Activated CD4-positive, alpha-beta T cell treated with anti-CD3 and anti-CD28 coated beads, Interleukin-2, amount 50 U/mL, for 4 hours (primary cell): ENCODE data around the gene PAX5.

Experiments
- DNase-seq, 2 experiments: peaks; one replicate each; pipeline ENCODE4 v3.0.0-alpha.2; 2020

The PAX5 gene

DNA sequence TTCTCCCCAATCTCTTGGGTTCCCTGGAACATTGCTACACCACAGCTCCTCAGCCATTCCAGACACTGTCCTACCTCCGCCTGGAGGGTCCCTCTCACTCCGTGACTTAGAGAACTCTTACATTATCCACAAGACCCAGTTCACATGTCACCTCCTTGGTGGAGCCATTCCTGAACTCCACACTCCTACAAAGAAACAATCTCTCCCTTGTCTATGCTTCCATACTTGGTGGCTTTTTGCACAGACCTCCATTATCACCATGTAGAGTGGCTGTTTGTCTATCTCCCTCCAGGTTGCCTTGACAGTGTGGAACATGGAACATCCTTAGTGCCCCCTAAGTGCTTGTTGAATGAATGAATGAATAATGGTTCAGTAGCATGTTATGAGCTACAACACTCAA, 105.9 kb downstream of the PAX5 start:
- no peak for DNase-seq

DNA sequence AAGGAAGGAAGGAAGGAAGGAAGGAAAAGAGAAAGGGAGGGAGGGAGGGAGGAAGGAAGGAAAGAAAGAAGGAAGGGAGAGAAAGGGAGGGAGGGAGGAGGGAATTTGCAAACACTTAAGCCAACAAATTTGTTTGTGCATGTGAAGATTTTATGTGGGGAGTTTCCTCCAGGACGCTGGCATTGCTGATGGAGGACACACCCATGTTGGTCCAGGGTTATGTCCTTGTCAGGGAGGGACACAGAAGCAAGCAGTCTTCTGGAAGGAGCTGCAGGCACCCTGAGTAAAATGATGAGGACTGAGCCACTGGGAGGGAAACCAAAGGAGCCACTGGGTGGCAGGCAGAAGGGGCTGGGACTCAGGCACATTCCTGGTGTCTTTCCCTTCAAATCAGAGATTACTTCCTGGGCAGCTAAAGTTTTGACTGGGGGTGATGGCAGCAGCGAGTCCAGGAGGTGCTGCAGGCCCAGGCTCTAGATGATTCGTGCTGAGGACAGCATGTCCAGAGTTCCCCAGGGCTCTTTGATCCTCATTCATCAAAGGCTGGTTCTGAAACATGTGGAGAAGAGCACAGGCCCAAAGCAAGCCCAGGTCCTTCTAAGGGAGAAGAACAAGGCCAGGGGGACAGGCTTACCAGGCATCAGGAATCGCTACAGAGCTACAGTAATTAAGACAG, 109.2 kb downstream of the PAX5 start:
- DNase-seq: no peak

DNA sequence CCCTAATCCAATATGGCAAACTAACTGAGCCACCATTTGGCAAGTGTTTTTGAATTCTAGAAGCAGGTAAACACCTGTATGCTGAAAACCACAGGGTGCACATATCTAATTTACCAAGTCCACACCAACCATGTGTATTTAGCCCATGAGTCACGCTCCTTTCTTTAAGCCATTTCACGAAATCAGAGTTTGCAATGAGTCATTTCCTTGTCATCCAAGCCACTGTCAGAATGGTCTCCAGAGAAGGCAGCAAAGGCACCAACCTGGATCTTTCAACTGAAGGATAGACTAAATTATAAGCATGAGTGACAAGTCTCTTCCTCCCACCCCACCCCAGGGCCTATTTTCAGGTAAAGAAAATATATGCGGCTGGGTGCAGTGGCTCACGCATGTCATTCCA, 110.0 kb downstream of the PAX5 start:
- no peak for DNase-seq

DNA sequence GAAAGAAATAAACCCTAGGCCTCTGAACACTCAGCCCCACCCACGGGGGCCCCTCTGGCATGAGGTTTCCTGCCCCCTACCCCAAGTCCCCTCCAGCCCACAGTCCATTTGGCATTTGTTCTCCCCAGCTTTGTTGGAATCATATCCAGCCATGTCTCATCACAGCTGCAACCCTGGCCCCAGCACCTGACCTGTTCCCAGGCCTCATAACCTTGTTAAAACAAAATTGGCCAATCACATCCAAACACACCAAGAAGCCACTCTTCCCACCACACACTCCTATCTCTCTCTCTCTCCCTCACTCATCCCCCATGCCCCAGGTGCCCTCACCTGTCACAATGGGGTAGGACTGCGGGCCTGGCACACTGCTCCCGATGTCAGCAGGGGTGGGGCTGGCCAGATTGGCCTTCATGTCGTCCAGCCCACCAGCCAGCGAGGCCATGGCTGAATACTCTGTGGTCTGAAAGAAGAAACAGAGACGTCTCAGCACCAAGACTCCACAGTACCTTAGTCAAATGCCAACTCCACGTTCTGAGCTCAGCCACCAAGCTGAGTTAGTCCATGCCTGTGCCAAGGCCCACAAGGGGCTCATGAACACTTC, 110.9 kb downstream of the PAX5 start:
- no peak for DNase-seq

DNA sequence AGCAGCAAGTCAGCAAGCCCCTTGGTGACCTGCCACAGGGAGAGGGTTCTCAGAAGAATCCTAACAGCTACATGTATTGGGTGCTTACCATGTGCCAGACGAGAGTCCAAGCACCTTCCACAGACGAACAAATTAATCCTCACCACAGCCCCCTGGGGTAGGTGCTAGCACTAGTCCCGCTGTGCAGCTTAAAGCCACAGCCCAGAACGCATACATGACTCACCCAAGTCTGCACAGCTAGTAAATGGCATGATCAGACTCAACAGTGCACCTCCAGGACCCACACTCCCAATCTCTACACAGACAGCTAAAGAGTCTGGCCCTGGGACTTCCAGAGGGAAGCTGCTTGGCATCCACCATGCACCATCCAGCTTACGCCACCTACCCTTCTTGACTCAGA, 111.5 kb downstream of the PAX5 start:
- no peak for DNase-seq

DNA sequence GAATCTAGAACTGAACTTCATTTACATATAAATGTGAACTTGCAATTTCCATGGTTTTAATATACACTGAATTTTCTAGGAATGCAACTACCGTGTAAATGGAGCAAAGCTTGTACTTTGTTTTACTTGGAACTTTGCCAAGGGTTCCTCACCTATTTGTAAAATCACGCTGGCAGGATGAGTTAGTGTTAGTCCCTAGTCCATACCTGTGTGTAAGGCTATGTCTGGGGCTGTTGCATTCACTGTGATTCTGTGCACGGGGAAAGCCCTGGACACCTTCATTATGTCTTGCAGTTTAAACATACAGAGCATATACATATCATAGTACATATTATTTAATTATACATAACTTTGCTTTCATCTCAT, 119.9 kb downstream of the PAX5 start:
- no peak for DNase-seq

DNA sequence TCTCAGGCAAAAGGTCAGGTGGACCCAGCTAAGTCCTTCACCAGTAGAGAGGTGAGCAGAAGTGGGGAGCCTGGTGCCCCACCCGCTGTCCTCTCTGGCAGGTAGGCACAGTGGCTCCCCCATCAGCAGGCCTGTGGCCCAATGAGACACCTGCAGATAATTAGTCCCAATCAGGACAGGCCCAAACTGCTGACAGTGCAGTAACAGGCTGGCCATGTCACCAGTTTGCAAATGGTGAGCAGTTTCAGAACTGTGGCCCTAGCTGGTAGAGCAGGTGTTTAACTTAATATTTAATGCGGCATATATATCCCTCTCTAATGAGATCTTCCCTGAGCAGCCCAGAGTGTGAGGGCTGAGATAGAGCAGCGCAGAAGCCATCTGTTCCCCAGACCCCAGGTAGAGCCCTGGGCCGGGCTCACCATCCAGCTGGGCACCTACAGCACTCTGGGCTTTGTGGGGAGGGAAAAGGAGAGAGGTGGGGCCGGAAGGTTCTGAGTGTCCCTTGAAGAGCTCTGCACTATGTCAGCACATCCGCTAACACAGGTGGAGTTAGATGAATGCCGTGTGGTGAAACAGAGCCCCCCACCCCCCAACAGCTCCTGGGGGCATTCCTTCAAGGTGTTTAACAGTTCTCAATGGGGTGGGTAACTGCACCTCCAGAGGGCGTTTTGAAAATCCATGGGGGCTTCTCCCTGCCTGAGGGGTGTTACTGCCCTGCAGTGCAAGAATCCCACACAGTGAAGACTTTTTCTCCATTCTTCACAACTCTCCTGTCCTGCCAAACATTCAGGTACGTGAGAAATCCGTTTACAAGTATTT, 120.5 kb downstream of the PAX5 start:
- DNase-seq: no peak

DNA sequence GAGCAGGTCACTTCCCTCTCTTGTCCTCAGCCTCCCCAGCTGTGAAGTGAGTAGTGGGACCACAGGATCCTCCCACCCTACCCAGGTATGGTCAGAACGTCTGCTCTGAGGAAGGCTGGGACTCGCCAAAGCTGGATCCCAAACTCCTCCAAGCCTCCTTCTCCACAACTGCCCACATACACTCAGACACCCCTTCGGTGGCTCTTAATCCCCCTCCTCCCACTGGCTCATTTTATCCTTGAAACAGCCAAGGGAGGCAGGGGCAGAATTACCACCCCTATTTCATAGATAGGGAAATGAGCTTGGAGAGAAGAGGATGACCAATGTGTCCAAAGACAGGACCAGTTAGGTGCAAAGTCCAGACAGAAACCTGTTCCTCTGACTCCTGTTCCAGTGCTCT, 121.4 kb downstream of the PAX5 start:
- no peak for DNase-seq

DNA sequence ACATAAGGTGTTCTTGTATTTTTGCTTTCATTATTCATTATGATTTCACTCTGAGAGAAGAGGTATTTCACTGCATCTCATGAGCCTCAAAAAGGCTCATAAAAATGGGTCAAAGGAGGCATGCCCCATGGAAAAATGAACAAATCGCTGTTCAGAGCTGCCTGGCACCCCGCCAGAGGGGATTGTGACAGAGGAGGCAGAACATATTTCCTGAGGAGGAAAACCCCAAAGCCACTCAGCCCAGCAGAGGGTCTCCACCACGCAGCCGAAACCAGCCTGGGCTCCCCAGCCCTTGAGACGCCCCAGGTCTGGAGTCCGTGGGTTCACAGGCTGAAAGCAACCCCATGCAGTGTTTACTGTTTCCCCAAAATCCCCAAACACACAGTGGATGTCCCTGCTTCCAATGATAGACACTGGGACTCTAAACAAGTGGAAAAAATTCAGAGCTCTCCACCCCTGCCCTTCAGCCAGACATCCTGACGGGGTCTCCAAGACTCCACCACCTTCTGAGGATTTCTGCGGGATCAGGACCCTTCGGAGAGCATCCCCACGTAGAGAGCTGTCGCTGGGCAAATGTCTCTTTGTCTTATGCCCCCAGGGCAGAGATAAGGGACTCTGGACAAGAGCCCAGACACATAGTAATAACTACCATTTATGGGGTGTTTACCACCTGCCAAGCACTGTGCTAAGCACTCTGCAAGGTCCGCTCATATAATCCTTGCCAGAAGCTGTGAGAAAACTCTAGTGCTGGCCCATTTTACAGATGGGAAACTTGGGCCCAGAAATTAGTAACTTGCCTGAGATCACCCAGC, 122.3 kb downstream of the PAX5 start:
- no peak for DNase-seq

DNA sequence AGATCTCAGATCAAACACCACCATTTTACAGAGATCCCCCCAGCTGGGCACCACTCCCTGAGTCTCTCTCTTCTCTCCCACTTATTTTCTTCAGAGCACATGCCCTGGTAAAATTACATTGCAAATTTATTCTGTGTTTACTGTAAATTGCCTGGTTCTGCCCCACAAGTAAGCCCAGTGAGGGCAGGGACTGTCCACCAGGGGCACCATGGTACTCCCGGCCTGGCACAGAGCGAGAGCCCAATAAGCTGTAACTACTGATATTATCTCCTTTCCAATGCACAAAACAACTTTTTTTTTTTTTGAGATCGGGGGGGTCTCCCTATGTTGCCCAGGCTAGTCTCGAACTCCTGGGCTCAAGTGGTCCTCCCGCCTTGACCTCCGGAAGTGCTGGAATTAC, 123.0 kb downstream of the PAX5 start:
- DNase-seq: no peak

DNA sequence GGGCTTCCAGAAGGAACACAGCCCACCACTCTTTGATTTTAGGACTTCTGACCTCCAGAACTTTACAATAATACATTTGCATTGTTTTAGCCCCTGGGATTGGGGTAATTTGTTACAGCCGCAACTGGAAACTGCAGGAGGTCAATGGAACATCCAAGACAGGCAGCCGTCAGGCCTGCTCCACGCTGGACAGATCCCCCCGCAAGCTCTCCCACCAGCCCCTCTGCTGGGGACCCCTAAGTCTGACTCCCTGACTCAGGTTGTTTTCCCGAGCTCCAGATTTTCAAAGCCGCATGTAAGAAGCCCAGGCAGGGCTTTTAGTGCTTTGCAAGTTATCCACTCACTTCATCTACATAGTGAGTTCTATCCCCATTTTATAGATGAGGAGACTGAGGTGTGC, 127.6 kb downstream of the PAX5 start:
- no peak for DNase-seq

DNA sequence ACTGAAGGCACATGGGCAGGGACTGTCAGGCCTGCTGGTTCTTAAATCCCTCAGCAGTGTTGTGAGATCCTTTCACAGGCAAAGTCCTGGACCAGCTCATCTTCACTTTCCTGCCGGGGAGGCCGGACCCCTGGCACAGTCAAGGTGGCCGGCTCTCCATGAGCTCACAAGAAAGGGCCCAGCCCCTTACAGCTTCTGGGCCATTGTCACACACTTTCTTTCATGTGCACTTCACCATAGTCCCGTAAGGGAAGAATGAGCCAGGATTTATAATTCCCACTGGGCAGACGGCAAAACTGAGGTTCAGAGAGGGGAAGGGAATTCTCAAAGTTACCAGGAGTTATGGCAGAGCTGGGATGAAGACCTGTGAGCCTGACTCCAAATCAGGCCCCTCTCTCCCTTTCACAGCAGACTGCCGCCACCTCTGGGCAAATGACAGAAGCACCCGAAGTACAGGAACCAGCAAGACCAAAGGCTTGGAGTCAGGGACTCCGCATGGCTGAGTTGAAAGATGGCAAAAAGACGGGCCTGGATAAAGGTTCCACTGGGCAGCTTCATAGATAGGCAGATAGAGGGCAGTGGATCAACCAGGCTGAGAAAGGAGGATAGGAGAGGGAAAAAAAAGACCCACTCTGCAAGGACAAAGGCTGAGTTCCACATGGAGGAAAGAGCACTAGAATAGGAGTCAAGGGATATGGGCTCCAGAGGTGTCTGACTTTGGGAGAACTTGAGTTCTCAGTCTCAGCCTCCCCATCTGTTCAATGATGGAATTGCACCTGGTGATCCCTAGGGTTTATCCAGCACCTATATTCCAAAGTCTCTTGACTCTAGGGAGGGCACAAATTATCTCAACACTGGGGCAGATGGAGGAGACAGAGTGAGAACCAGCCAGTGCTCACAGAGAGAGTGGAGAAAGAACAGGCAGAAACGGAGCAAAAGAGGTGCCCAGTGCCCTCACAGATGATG, 128.7 kb downstream of the PAX5 start:
- no peak for DNase-seq

DNA sequence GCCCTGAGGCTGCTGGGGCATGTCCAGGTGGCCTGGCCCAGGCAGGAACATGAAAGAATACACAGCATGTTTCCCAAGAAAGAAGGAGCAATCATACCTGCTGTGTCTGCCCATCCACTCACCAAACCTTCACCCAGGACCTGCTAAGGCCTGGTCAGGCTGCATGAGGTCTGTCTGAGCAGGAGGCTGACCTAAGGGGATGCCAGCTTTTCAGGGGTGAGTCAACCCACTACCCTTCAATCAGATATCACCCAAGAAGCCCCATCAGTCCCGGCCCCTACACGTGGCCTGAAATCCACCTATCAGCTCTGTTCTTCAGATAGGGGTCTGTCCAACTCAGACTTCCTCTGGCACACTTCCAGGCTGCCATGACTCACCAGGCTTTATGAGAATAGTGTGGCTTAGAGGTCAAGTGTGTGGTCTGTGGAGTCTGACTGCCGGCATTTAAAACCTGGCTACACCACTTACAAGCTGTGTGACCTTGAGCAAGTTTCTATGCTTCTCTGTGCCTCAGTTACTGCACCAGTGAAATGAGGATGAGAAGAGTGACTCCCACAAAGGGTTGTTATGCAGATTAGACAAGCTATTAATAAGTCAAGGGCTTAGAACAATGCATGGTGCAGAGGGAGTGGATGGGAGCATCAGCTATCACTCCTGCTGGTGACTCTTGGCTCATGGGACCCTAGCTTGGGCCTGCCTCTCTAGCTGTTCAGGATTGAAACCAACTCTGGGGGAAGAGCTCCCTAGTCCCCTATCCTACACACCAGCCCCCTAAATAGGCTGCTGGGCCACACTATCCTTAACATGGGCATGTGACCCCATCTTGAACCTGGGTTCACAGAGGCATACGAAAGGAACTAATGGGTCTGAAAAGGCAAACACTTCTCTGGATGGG, 130.3 kb downstream of the PAX5 start:
- no peak for DNase-seq

DNA sequence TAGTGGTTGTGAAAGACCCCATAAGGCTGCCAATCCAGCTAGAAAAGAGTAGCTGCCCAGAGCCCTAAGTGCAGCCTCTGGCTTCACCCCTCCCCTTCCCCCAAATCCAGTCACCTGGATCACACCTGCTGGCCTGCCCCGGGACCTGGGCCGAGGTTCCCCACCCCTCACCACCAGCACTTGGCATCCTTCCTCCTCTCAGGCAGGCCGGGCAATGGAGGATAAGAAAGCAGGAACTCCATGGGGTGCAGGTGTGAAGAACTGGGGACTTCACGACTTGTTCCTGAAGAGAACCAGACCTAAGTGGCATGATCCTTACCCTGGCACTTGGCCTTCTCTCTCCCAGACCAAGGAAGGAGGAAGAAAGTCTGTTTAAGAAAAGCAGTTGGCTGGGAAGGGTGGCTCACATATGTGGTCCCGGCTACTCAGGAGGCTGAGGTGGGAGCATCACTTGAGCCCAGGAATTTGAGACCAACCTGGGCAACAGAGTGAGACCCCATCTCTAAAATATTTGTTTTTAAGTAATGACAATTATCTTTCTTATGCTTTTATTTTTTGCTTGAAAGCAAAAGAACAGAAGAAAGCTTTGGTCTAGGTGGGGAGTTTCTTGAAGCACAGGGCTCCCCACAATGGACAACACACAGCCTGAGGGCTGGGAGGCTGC, 131.1 kb downstream of the PAX5 start:
- DNase-seq: no peak

DNA sequence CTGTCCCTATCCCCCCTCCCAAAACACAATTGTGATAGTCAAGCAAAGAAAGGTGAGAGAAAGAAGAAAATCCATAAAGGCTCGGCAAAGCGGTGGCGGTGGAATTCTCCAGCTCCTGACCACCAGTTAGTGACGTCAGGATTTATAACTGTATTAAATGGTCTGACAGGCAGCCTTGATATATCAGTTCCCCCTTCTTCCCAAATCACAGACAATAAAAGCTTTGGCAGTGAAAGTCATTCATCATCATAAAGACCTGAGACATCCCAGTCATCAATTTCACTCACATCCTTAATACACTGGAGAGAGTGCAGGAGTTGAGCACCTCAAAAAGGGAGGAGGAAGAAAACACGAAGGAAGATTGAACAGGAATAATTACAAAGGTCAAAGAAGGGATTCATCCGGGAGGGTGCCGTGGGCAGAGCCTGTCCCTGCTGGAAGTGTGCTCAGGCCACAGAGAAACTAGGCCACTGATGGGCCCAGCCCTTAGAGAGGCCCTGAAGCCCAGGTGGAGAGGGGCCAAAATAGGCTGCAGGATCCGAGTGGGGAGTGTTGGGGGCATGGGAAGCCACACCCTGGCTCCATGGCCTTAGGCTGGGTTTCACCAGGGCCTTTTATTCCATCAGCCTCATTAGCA, 131.9 kb downstream of the PAX5 start:
- DNase-seq: no peak

DNA sequence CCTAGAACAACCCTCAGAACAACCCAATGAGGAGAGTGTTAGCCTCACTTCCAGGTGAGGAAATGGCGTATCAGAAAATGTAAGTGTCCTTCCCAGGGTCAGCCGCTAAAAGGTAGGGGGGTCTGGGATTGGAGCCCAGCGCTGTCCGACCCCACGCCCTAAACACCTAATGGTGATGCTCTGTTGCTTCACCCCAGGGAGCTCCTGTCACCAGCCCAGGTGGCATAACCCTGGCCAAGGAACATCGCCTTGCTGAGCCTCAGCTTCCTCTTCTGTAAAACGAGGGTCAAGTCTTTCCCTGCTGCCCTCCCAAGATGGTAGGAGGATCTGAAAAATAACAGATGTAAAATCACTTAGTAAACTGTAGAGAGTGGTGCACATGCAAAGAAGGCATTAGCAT, 132.5 kb downstream of the PAX5 start:
- no peak for DNase-seq

DNA sequence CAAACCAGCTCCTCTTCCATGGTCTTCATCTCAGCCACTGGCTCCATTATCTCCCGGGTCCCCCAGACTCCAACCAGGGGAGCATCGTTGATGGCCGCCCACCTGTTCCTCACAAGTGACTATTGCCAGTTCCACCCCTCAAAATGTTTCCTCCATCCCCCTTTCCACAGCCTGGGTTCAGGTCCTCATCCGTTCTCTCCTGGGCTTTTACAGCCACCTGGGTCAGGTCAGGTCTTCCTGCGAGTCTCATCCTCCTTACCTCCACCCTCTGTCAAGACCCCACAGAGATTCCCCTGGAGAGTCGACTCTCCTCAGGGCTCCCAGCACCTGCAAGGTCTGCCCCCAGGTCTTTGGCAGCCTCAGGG, 133.2 kb downstream of the PAX5 start:
- DNase-seq: no peak

DNA sequence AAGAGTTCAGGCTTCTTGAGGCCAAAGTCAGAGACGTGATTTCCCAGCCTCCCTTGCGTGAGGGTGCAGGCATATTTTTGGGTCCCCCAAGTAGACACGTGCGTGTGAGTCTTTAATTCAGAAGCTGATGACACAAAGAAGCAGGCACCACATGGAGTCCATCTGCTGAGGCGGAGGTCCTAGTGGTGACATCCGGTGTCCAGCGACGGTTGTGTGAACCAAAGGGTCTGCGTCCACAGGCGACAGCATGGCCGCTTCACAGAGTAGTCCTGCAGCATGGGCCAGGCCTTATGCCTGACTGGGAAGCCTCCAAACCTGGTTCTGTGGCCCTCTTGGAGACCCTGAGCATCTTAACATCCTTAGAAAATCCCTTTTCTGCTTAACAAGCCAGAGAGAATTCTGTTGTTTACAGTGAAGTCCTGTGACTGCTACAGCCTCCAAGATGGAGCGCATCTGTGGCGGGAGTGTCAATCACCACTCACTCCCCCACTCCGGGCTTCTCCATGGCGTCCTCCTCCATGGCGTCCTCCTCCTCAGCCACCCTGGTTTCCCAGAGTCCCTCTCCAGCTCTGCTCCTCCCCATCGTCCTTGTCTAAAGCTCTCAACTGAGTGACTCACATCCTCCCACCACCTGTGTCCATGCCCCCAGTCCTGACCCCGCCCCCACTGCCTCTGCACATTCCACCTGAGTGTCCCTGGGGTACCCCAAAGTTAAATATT, 133.8 kb downstream of the PAX5 start:
- DNase-seq: no peak

DNA sequence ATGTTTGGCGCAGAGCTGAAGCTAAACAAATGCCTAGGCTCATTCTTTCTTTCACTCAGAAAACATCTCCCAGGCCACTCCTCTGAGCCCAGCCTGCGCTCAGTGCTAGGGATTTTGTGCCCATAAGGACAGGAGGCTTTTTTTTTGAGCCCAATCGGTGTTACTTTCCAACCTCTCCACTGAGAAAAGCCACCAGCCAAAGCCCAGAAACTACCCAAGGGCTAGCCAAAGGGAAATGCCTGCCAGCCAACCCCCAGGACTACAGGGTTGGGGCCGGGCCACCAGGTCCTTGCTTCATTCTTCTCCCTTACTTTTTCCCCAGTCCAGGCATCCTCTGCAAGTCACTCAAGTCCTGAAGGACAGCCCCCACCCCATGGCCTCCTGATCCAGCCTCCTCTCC, 134.7 kb downstream of the PAX5 start:
- no peak for DNase-seq
